Gastrocnemius medialis (tissue), 4 donors: Measurements from ENCODE around the gene PRICKLE3. TPM values are rescaled to one million over a fixed set of nuclear protein-coding genes. Genes with fewer than 3 reads are reported as not detected.

Source experiments
- ATAC-seq, 2 donors: fragments of 150-250 bp; one replicate each; pipeline ENCODE4 v1.9.1; 2016
- DNase-seq, 2 donors: peaks; one replicate each; pipeline ENCODE4 v3.0.0-alpha.2; 2019
- H3K27ac ChIP-seq, 4 donors: fragments of 200-600 bp; sonication (generic); 1 replicate in 1 of 4; 2 replicates in 3 of 4; pipeline ENCODE4 v1.5.1; 2016 to 2018; ENCODE audit warnings: mild to moderate bottlenecking in 2 of 4, moderate library complexity in 1 of 4
- H3K27me3 ChIP-seq, 3 donors: fragments of 200-600 bp; sonication (generic) in 2 of 3; 1 replicate in 1 of 3; 2 replicates in 2 of 3; pipeline versions ENCODE4 v1.5.1 to v1.6.0; 2016 to 2019; ENCODE audit warnings: mild to moderate bottlenecking in 1 of 3, moderate library complexity in 1 of 3
- H3K36me3 ChIP-seq, 2 donors: fragments of 200-600 bp; sonication (generic) in 1 of 2; one replicate each; pipeline ENCODE4 v1.5.1; 2017 to 2018
- H3K4me1 ChIP-seq, 2 donors: fragments of 200-600 bp; sonication (generic) in 1 of 2; one replicate each; pipeline ENCODE4 v1.5.1; 2016 to 2017; ENCODE audit warnings: mild to moderate bottlenecking in 2 of 2
- H3K4me3 ChIP-seq, 4 donors: fragments of 200-600 bp; sonication (generic) in 3 of 4; 1 replicate in 1 of 4; 2 replicates in 3 of 4; pipeline ENCODE4 v1.5.1; 2016 to 2019; ENCODE audit warnings: mild to moderate bottlenecking in 2 of 4
- H3K9me3 ChIP-seq, 3 donors: fragments of 200-600 bp; sonication (generic) in 2 of 3; 1 replicate in 1 of 3; 2 replicates in 2 of 3; pipeline ENCODE4 v1.5.1; 2016 to 2019
- CTCF ChIP-seq, 5 experiments: fragments of 450-650 bp in 3 of 5; fragments of 200-600 bp in 2 of 5; sonication (generic) in 2 of 5; IDR thresholded peaks in 4 of 5; conservative IDR thresholded peaks in 1 of 5; 1 replicate in 4 of 5; 2 replicates in 1 of 5; pipeline ENCODE4 v1.5.1; 2016 to 2019; ENCODE audit warnings: antibody characterized with exemption in 5 of 5, mild to moderate bottlenecking in 3 of 5, moderate library complexity in 3 of 5
- POLR2A ChIP-seq, 2 donors: fragments of 450-650 bp; IDR thresholded peaks; one replicate each; pipeline ENCODE4 v1.6.1; 2017; ENCODE audit warnings: antibody characterized with exemption in 2 of 2, mild to moderate bottlenecking in 2 of 2, moderate library complexity in 2 of 2
- in situ Hi-C, 4 donors: fragments of 200-750 bp; cut with MboI; loops; one replicate each; pipeline versions ENCODE4 v1.15.0 to v1.8.0; 2017; ENCODE audit warnings: low sequenced_read_pairs in 4 of 4
- intact Hi-C: fragments of 100-400 bp; cut with DNase I; formaldehyde crosslinking; loops from one replicate; pipeline ENCODE4 v1.15.1; 2023; ENCODE audit warnings: low total_unique reads
- total RNA-seq, 4 donors: library from RNA; depleted of rRNA; stranded (reverse); fragments of >200 nt; gene quantifications; one replicate each; pipeline versions ENCODE4 v1.1.0 to v1.2.3, GENCODE V29; 2016

PRICKLE3 gene
- 10 to 100 TPM in 3 of 4 donors, 1 to 10 TPM in 1; 9.1 to 33.1 (median 21.3) TPM for total RNA-seq

DNA sequence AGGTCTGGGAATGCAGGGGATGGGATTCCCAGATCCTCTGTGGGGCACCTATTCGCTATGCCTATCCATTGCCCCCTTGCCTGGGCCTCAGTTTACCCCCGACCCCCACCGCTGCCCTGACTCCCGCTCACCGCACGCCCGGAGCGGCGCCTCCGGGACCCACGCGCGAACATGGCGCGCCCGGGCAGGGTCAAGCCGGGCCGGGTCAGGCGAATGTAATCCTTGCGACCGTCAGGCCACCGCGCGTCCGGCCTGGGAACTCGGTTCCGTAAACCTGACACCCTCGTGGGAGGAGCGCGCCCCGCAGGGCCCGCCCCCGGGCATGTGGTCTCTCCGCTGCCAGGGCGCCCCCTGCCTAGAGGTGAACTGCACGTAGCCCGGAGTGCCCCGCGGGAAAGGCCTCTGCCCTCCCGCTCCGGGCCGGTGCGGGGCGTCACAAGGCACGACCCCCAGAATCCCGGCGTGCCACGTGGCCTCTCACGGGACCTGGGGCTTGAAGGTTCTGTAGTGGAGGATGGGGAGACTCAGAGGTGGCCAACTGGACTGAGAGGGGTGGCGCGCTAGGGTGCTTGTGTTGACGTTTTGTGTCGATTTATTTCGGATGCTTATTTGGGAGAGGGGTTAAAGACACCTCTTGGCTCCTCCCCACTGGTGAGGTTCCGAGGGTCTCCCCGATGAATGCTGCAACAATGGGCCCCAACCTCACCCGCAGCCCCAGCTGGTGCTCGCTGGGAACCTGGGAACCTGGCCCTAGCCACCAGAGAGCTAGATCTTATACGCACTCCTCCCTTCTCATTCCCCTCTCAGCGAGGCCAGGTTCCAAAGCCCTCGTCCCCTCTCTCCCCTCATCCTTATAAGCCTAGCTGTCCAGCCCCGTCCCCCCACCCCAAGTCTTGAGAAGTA lies at the start of gene PRICKLE3:
Gene PRICKLE3, minus strand, starts transcription at position 249 of the 903 bp plus-strand sequence. Its CDS starts 76 bp downstream, at position 173.
- intact Hi-C loops = loop anchor here (1.0 to 5.0 kb wide), 3 partner anchors 21 to 384 kb away; partner anchors contain the start of gene HDAC6

GRCh38 chrX:49233887-49234555 lies 47.8 kb upstream of the PRICKLE3 start:
- intact Hi-C loops = loop anchor here (2.0 kb wide), 1 partner anchor 35 kb away; the partner anchor contains the start of gene PPP1R3F

More for the DNA sequence above, at the start of gene PRICKLE3:
- Histone ChIP-seq H3K4me1 (peaks cover 8 to 12% of the 10 kb centered on the region in 2 donors), H3K27ac (peak within 1 kb of the TSS; percentile 83 to 93 (median 92)), H3K27me3 (no peaks in the 10 kb centered on the region), H3K36me3 (peaks cover 0 to 10% of the 10 kb centered on the region in 2 donors), H3K9me3 (no peaks in the 10 kb centered on the region), H3K4me3 (peak within 1 kb of the TSS; percentile 51 to 69 (median 61))
- ATAC-seq = peak; percentile 23 to 32
- peak; percentile 78 to 86 for DNase-seq
- TF ChIP-seq POLR2A (IDR thresholded peaks at IDR 0.05) = peak; percentile 80 to 82
- TF ChIP-seq CTCF (IDR thresholded peaks at IDR 0.05 in 4 of 5, conservative IDR thresholded peaks at IDR 0.05 in 1 of 5) = peak in 3 of 5 experiments; percentile 29 to 51 (median 38)
- in situ Hi-C loops = no loop called here

DNA sequence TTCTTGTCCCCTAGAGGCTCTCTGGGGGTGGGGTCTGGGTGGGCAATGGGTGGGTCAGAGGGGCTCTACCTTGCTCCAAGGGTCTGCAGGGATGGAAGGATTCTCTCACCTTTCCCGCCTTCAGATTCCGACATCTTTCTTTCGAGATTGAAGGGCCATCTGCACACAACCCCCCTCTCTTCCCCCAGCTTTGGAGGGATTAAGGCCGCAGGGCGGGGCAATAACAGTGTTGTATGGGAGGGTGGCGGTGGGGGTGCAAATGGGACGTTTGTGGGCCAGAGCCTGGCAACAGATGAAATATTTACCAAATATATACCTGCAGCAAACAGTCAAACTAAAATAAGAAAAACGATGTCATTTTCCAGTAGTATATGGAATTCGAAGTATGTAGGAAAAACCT lies 47.0 kb upstream of the PRICKLE3 start, which contains the start of gene CACNA1F:
Gene CACNA1F, minus strand, starts transcription at position 165 of the 400 bp plus-strand sequence. Its CDS starts 31 bp downstream, at position 134.
- Histone ChIP-seq H3K36me3 (no peaks in the 10 kb centered on the region), H3K9me3 (no peaks in the 10 kb centered on the region)
- intact Hi-C loops = no loop called here

More at GRCh38 chrX:49233887-49234555, 47.8 kb upstream of the PRICKLE3 start:
- H3K4me3 ChIP-seq = peak overlapping the region in 2 of 4 donors; percentile 13 to 15
- no peaks in the 10 kb centered on the region for H3K9me3 ChIP-seq
- H3K4me1 ChIP-seq = peaks cover 0 to 5% of the 10 kb centered on the region in 2 donors
- no peak for ATAC-seq
- in situ Hi-C loops = no loop called here
- H3K27me3 ChIP-seq = peaks cover 0 to 3% (median 0%) of the 10 kb centered on the region in 3 donors
- no peak for DNase-seq
- no peak overlapping the region for H3K27ac ChIP-seq
- no peaks in the 10 kb centered on the region for H3K36me3 ChIP-seq
- TF ChIP-seq CTCF (IDR thresholded peaks at IDR 0.05 in 4 of 5, conservative IDR thresholded peaks at IDR 0.05 in 1 of 5) (no peak), POLR2A (IDR thresholded peaks at IDR 0.05) (no peak)

More for the DNA sequence above, 47.0 kb upstream of the PRICKLE3 start, which contains the start of gene CACNA1F:
- in situ Hi-C loops = no loop called here
- TF ChIP-seq CTCF (IDR thresholded peaks at IDR 0.05 in 4 of 5, conservative IDR thresholded peaks at IDR 0.05 in 1 of 5) (no peak), POLR2A (IDR thresholded peaks at IDR 0.05) (no peak)
- Histone ChIP-seq H3K27me3 (peaks cover 0 to 3% (median 0%) of the 10 kb centered on the region in 3 donors), H3K27ac (no peak within 1 kb of the TSS), H3K4me3 (peak within 1 kb of the TSS in 2 of 4 donors; percentile 13 to 15), H3K4me1 (peaks cover 0 to 5% of the 10 kb centered on the region in 2 donors)
- DNase-seq (no peak), ATAC-seq (no peak)
